Neural cell (in vitro differentiated cells): Measurements from ENCODE around the gene MACROD1. TPM values are rescaled to one million over a fixed set of nuclear protein-coding genes. Genes with fewer than 3 reads are reported as not detected.

Experiments used
- H2AFZ ChIP-seq: fragments of 200-600, 300-800 bp; sonication (generic), shearing (Covaris generic); 2 replicates; pipeline ENCODE4 v1.6.0; 2014; ENCODE audit warnings: low read depth, mild to moderate bottlenecking, antibody characterized with exemption, low read length, moderate library complexity
- H3F3A ChIP-seq: fragments of 200-600 bp; shearing (Covaris generic); 2 replicates; pipeline ENCODE4 v1.6.1; 2016; ENCODE audit warnings: mild to moderate bottlenecking, moderate library complexity, mixed read lengths, antibody characterized with exemption, low read length; ENCODE audit not compliant: insufficient read depth, poor library complexity, severe bottlenecking
- H3K27ac ChIP-seq: fragments of 200-600, 300-800 bp; sonication (generic), shearing (Covaris generic); 2 replicates; pipeline ENCODE4 v1.5.1; 2014; ENCODE audit warnings: mild to moderate bottlenecking, low read length, moderate library complexity
- H3K27me3 ChIP-seq: fragments of 300-800, 200-600 bp; sonication (generic), shearing (Covaris generic); 2 replicates; pipeline ENCODE4 v1.6.0; 2014; ENCODE audit warnings: mild to moderate bottlenecking, low read depth, low read length, moderate library complexity; ENCODE audit not compliant: insufficient read depth
- H3K36me3 ChIP-seq: fragments of 300-800, 200-600 bp; sonication (generic), shearing (Covaris generic); 2 replicates; pipeline ENCODE4 v1.5.1; 2014; ENCODE audit warnings: mild to moderate bottlenecking, antibody characterized with exemption, low read length, moderate library complexity; ENCODE audit not compliant: insufficient read depth
- H3K4me2 ChIP-seq: fragments of 300-800, 200-600 bp; sonication (generic), shearing (Covaris generic); 2 replicates; pipeline ENCODE4 v1.6.0; 2014; ENCODE audit warnings: mild to moderate bottlenecking, low read length
- H3K4me3 ChIP-seq: fragments of 300-800, 200-600 bp; sonication (generic), shearing (Covaris generic); 2 replicates; pipeline ENCODE4 v1.5.1; 2014; ENCODE audit warnings: mild to moderate bottlenecking, low read length, moderate library complexity
- H3K79me2 ChIP-seq: fragments of 200-600 bp; shearing (Covaris generic); replicated peaks from 2 replicates; pipeline ENCODE4 v1.6.0; 2014; ENCODE audit warnings: mild to moderate bottlenecking, low read length, moderate library complexity; ENCODE audit not compliant: insufficient read depth
- H3K9ac ChIP-seq: fragments of 300-800, 200-600 bp; sonication (generic), shearing (Covaris generic); 2 replicates; pipeline ENCODE4 v1.6.1; 2016; ENCODE audit warnings: mild to moderate bottlenecking, low read length, mixed read lengths
- H3K9me2 ChIP-seq: fragments of 200-600 bp; shearing (Covaris generic); 2 replicates; pipeline ENCODE4 v1.6.1; 2016; ENCODE audit warnings: mild to moderate bottlenecking, low read length, mixed read lengths; ENCODE audit not compliant: insufficient read depth
- H3K9me3 ChIP-seq: fragments of 200-600, 300-800 bp; sonication (generic), shearing (Covaris generic); 2 replicates; pipeline ENCODE4 v1.6.1; 2016; ENCODE audit warnings: mild to moderate bottlenecking, mixed run types, low read length, moderate library complexity, mixed read lengths
- H4K20me1 ChIP-seq: fragments of 200-600 bp; shearing (Covaris generic); 2 replicates; pipeline ENCODE4 v1.6.1; 2016; ENCODE audit warnings: mild to moderate bottlenecking, mixed run types; ENCODE audit not compliant: insufficient read depth
- EP300 ChIP-seq: fragments of 450-650 bp; conservative IDR thresholded peaks from 2 replicates; pipeline ENCODE4 v1.6.1; 2014; ENCODE audit warnings: antibody characterized with exemption, mild to moderate bottlenecking, moderate library complexity; ENCODE audit not compliant: poor library complexity, severe bottlenecking
- EZH2 ChIP-seq: fragments of 200-600, 300-800 bp; shearing (Covaris generic), sonication (generic); IDR thresholded peaks from 2 replicates; pipeline ENCODE4 v1.6.1; 2014; ENCODE audit warnings: antibody characterized with exemption, low read length, borderline replicate concordance, mild to moderate bottlenecking; ENCODE audit not compliant: insufficient read depth, poor library complexity, severe bottlenecking
- MXI1 ChIP-seq: fragments of 450-650 bp; conservative IDR thresholded peaks from 2 replicates; pipeline ENCODE4 v1.6.1; 2014; ENCODE audit warnings: antibody characterized with exemption, mild to moderate bottlenecking; ENCODE audit not compliant: poor library complexity, severe bottlenecking
- POLR2AphosphoS5 ChIP-seq: IDR thresholded peaks from 2 replicates; pipeline ENCODE4 v1.6.1; 2012
- RAD21 ChIP-seq: fragments of 450-650 bp; conservative IDR thresholded peaks from 2 replicates; pipeline ENCODE4 v1.6.1; 2014; ENCODE audit warnings: antibody characterized with exemption, mild to moderate bottlenecking, moderate library complexity
- SMC3 ChIP-seq: fragments of 450-650 bp; conservative IDR thresholded peaks from 2 replicates; pipeline ENCODE4 v1.6.1; 2014; ENCODE audit warnings: antibody characterized with exemption, mild to moderate bottlenecking, moderate library complexity; ENCODE audit not compliant: poor library complexity
- TAF1 ChIP-seq: IDR thresholded peaks from 2 replicates; pipeline ENCODE4 v1.6.1; 2012; ENCODE audit warnings: low read depth
- polyA plus RNA-seq: library from polyadenylated mRNA; depleted of rRNA; stranded (reverse); fragments of >200 nt; gene quantifications from 2 replicates; pipeline ENCODE4 v1.2.3, GENCODE V29; 2014
- TF ChIP-seq, protein P1 (sequence below): fragments of 450-650 bp; IDR thresholded peaks from 2 replicates; pipeline ENCODE4 v1.5.1; 2014; ENCODE audit warnings: antibody characterized with exemption, mild to moderate bottlenecking, moderate library complexity; ENCODE audit not compliant: poor library complexity, severe bottlenecking
- TF ChIP-seq, protein P2 (sequence below): IDR thresholded peaks from 2 replicates; pipeline ENCODE4 v1.6.1; 2012; ENCODE audit warnings: borderline replicate concordance

MACROD1 gene
- polyA plus RNA-seq, 1 donor from 2014 or later = 30.8 TPM

DNA sequence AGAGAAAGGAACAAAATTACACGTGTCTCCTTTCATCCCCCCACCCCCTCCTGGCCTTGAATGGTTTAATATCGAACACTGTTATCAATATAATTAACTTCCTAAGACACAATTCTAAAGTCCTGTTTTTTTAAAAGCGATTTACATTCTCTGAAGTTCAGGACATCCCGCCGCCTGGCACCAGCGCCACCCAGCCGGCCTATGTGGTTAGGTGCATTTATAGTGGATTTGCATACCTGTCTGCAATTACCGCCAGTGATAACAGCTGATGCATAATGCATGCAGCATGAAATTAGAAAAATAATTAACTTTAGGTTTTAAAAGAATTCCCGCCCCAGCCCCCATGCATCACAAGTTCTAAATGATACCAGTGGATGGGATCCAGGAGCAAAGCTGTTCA, 58.6 kb downstream of the MACROD1 start:
- TF ChIP-seq RAD21 (no peak), EZH2 (no peak), TAF1 (no peak), EP300 (no peak), MXI1 (no peak), SMC3 (no peak), POLR2AphosphoS5 (no peak)
- TF ChIP-seq, protein P1, sequence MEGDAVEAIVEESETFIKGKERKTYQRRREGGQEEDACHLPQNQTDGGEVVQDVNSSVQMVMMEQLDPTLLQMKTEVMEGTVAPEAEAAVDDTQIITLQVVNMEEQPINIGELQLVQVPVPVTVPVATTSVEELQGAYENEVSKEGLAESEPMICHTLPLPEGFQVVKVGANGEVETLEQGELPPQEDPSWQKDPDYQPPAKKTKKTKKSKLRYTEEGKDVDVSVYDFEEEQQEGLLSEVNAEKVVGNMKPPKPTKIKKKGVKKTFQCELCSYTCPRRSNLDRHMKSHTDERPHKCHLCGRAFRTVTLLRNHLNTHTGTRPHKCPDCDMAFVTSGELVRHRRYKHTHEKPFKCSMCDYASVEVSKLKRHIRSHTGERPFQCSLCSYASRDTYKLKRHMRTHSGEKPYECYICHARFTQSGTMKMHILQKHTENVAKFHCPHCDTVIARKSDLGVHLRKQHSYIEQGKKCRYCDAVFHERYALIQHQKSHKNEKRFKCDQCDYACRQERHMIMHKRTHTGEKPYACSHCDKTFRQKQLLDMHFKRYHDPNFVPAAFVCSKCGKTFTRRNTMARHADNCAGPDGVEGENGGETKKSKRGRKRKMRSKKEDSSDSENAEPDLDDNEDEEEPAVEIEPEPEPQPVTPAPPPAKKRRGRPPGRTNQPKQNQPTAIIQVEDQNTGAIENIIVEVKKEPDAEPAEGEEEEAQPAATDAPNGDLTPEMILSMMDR = no peak
- TF ChIP-seq, protein P2, sequence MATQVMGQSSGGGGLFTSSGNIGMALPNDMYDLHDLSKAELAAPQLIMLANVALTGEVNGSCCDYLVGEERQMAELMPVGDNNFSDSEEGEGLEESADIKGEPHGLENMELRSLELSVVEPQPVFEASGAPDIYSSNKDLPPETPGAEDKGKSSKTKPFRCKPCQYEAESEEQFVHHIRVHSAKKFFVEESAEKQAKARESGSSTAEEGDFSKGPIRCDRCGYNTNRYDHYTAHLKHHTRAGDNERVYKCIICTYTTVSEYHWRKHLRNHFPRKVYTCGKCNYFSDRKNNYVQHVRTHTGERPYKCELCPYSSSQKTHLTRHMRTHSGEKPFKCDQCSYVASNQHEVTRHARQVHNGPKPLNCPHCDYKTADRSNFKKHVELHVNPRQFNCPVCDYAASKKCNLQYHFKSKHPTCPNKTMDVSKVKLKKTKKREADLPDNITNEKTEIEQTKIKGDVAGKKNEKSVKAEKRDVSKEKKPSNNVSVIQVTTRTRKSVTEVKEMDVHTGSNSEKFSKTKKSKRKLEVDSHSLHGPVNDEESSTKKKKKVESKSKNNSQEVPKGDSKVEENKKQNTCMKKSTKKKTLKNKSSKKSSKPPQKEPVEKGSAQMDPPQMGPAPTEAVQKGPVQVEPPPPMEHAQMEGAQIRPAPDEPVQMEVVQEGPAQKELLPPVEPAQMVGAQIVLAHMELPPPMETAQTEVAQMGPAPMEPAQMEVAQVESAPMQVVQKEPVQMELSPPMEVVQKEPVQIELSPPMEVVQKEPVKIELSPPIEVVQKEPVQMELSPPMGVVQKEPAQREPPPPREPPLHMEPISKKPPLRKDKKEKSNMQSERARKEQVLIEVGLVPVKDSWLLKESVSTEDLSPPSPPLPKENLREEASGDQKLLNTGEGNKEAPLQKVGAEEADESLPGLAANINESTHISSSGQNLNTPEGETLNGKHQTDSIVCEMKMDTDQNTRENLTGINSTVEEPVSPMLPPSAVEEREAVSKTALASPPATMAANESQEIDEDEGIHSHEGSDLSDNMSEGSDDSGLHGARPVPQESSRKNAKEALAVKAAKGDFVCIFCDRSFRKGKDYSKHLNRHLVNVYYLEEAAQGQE = no peak
- H3K36me3 ChIP-seq = no peaks in the 10 kb centered on the region

DNA sequence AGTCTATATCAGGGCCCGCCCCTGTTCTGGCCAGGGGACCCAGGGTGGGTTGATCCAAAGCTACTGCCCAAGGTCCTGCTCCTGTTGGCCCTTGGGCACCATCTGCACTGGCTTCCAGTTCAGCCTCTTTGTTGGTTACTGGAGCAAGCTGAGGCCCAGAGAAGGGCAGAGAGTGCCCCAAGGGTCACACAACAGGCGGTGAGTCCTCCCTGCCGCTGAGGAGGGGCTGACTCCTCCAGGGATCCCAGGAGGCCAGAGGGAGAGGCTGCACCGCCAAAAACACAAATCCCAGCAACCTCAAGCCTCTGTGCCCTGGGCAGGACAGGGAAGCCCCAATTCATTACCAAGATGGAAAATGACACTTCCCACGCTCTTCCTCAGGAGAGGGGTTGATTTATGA, 61.3 kb downstream of the MACROD1 start:
- H3K4me3 ChIP-seq = no peak overlapping the region
- no peak overlapping the region for H3K4me2 ChIP-seq
- TF ChIP-seq, protein P1 = no peak
- TF ChIP-seq EZH2 = no peak
- TF ChIP-seq POLR2AphosphoS5 = no peak
- no peak for TF ChIP-seq TAF1
- no peak for TF ChIP-seq SMC3
- no peak for TF ChIP-seq MXI1
- TF ChIP-seq EP300 = no peak
- TF ChIP-seq, protein P2 = no peak
- TF ChIP-seq RAD21 = no peak
- H4K20me1 ChIP-seq = no peaks in the 10 kb centered on the region
- H3K9ac ChIP-seq = no peak overlapping the region
- no peaks in the 10 kb centered on the region for H3K36me3 ChIP-seq
- H3K9me3 ChIP-seq = no peaks in the 10 kb centered on the region
- H2AFZ ChIP-seq = no peak overlapping the region
- no peak overlapping the region for H3K27ac ChIP-seq
- no peaks in the 10 kb centered on the region for H3K27me3 ChIP-seq
- no peaks in the 10 kb centered on the region for H3K79me2 ChIP-seq
- H3K9me2 ChIP-seq = no peaks in the 10 kb centered on the region
- H3F3A ChIP-seq = no peaks in the 10 kb centered on the region

More for the DNA sequence above, 58.6 kb downstream of the MACROD1 start:
- H3K9me3 ChIP-seq = no peaks in the 10 kb centered on the region
- no peaks in the 10 kb centered on the region for H3K27me3 ChIP-seq
- H3K4me2 ChIP-seq = no peak overlapping the region
- H4K20me1 ChIP-seq = no peaks in the 10 kb centered on the region
- no peaks in the 10 kb centered on the region for H3F3A ChIP-seq
- H3K27ac ChIP-seq = no peak overlapping the region
- no peaks in the 10 kb centered on the region for H3K9me2 ChIP-seq
- H3K79me2 ChIP-seq = no peaks in the 10 kb centered on the region
- no peak overlapping the region for H2AFZ ChIP-seq
- H3K4me3 ChIP-seq = no peak overlapping the region
- no peak overlapping the region for H3K9ac ChIP-seq
